ES-I3 (cell line): ENCODE results near the gene ABHD1.
A peak's percentile ranks its signal among the peaks of the same experiment; 100 is the strongest.

Source experiments
- H3K36me3 ChIP-seq: 2 replicates; pipeline ENCODE4 v1.6.1; 2013; ENCODE audit warnings: mild to moderate bottlenecking, low read length, control low read depth, moderate library complexity; ENCODE audit not compliant: insufficient read depth
- H3K4me1 ChIP-seq: 2 replicates; pipeline ENCODE4 v1.6.1; 2013; ENCODE audit warnings: mild to moderate bottlenecking, control low read depth, low read length; ENCODE audit not compliant: insufficient read depth
- H3K9ac ChIP-seq: 2 replicates; pipeline ENCODE4 v1.6.1; 2013; ENCODE audit warnings: low read depth, mild to moderate bottlenecking, low read length, moderate library complexity
- H3K9me3 ChIP-seq: 2 replicates; pipeline ENCODE4 v1.6.1; 2013; ENCODE audit warnings: mild to moderate bottlenecking, low read length, moderate library complexity; ENCODE audit not compliant: control insufficient read depth, insufficient read depth

The ABHD1 gene

DNA sequence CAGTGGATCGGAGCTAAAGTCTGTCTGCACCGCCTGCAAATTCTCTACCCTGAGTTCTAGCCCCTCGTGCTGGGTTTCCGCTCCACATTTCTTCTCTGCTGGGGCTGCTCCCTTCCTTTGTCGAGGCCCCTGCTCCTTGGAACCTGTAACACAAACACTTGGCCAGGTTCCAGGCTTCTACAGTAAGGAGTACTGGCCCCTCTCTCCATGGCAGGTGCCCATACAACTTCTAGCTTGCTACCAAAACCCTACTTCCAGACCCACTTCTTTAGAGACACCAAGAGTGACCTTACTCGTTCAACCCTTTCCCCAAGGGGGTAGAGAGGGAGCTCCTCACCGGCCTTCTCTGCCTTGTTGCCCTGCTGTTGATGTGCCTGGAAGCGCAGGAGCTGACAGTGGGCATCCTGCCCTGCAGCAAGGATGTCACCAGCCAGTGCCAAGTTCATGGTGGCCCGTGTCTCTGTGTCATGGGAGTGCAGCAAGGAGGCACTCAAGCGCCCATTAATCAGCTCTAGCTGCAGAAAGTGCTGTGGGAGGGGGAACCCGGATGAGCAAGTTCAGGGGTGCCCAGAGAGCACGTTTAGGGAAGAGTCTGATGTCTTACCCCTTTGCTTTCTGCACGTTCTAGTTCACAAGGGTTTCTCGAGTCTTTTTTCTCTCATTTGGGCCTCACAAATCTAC lies 9.7 kb downstream of the ABHD1 start:
- peaks cover 6% of the 10 kb centered on the region; the same call in 1 of the 2 replicates for H3K4me1 ChIP-seq
- H3K9me3 ChIP-seq, result no peaks in the 10 kb centered on the region
- H3K36me3 ChIP-seq, result peaks cover 8% of the 10 kb centered on the region
- H3K9ac ChIP-seq, result peak overlapping the region; percentile 96

DNA sequence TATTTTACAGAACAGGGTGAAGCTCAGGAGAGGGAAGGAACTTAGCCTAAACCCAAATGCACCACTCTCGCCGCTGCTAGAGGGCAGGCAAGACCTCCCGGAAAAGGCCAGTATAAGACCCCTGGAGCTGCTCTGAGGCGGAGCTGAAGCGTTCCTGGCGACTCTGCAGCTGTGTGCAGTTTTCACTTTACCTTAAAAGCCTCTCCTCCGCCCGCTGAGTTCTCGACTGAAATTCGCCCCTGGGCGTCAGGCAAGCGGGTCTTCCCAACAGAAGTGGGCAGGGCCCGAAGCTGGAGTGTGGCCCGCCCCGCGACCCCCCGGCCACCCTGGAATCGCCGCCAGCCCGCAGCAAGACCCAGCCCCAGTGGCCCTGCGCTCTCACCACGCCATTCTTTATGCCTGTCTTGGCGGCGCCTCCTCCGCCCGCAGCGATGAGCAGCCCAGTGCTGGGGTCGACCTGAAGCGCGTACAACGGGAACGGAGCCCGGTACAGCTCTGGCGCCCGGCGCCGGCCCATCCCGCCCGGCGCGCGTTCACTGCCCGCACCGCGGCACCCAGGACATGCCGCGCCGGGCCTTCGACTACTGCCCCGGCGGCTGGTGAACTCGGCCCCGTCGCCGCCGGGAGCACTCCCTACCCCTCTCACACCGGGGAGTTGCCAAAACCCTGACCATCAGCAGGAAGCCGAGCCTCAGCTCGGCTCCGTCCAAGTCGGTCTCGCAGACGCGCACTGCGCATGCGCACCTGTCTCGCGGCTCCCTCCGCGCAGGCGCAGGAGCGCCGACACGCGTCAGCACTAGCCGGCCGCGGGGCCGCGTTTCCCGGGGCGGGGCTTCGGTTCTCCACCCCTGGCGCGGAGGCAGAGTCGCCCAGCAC lies 10.5 kb downstream of the ABHD1 start, which contains the start of gene PREB:
PREB (minus strand) TSS at position 732 of the 876 bp plus-strand sequence; CDS start at position 517, 215 bp downstream.
- H3K9ac ChIP-seq, result peak within 1 kb of the TSS; percentile 96
- H3K9me3 ChIP-seq, result no peaks in the 10 kb centered on the region
- peaks cover 8% of the 10 kb centered on the region for H3K36me3 ChIP-seq
- H3K4me1 ChIP-seq, result peaks cover 6% of the 10 kb centered on the region; the same call in 1 of the 2 replicates

DNA sequence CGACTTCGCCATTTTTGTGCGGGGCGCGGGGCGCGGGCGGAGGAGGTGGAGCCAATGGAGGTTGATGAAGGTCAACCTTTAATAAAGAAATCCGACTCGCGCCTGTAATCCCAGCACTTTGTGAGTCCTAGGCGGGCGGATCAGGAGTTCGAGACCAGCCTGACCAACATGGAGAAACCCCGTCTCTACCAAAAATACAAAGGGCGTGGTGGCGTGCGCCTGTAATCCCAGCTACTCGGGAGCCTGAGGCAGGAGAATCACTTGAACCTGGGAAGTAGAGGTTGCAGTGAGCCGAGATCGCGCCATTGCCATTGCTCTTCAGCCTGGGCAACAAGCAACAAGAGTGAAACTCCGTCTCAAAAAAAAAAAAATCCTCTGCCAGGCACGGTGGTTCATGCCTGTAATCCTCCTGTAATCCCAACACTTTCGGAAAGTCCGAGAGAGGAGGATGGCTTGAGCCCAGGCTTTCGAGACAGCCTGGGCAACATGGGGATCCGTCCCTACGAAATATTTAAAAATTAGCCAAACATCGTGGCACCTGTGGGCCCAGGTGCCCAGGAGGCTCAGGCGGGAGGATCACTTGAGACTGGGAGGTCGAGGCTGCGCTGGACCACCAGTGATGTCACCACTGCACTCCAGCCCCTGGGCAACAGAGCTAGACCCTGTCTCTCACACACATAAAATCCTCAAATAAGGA lies 11.3 kb downstream of the ABHD1 start:
- Histone ChIP-seq H3K4me1 (peaks cover 6% of the 10 kb centered on the region; the same call in 1 of the 2 replicates), H3K9me3 (no peaks in the 10 kb centered on the region), H3K36me3 (peaks cover 8% of the 10 kb centered on the region), H3K9ac (peak overlapping the region; percentile 96; the same call in 1 of the 2 replicates)

DNA sequence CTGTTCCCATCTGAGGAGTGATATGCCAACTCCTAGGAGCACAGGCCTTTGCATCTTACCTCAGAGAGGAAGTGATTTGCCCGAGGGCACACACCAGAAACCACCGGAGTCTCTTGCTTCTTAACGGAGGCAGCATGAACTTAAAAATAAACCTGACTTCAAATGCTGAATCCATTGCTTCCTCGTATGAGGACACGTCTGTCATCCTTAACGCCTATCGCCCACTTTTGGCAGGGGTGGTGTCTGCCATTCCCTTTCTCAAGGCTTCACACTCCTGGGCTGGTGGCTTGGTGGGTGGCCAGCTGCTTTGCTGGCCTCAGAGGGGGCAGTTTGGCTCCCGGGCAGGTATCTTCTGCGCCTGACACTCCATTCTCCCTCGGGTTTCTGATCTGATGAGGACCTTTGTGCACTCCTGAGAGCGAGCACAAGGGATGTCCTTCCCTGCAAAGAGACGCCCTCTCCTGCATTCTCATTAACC lies 11.9 kb downstream of the ABHD1 start:
- H3K9ac ChIP-seq, result no peak overlapping the region
- H3K4me1 ChIP-seq, result peaks cover 6% of the 10 kb centered on the region; the same call in 1 of the 2 replicates
- H3K36me3 ChIP-seq, result peaks cover 8% of the 10 kb centered on the region
- H3K9me3 ChIP-seq, result no peaks in the 10 kb centered on the region

DNA sequence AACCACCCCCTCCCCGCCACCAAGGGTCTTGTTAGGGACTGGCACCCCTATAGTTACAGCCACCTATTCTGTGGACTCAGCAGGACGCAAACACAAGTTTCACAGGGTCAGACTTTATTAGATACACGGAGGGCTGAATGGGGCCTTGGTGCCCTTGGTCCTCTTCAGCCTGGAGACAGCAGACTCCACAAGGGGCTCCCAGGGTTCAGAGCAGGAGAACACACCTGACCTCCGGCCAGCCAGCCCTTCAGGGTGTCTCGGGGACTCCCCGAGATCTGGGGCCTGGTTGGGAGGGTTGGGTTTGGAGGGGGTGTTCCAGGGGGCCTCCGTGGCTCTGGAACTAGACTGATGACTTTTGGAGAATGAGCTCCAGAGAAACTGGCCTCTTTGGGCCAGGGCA lies 13.1 kb downstream of the ABHD1 start:
- peaks cover 6% of the 10 kb centered on the region; the same call in 1 of the 2 replicates for H3K4me1 ChIP-seq
- no peaks in the 10 kb centered on the region for H3K9me3 ChIP-seq
- H3K9ac ChIP-seq, result no peak overlapping the region
- peaks cover 7% of the 10 kb centered on the region for H3K36me3 ChIP-seq

DNA sequence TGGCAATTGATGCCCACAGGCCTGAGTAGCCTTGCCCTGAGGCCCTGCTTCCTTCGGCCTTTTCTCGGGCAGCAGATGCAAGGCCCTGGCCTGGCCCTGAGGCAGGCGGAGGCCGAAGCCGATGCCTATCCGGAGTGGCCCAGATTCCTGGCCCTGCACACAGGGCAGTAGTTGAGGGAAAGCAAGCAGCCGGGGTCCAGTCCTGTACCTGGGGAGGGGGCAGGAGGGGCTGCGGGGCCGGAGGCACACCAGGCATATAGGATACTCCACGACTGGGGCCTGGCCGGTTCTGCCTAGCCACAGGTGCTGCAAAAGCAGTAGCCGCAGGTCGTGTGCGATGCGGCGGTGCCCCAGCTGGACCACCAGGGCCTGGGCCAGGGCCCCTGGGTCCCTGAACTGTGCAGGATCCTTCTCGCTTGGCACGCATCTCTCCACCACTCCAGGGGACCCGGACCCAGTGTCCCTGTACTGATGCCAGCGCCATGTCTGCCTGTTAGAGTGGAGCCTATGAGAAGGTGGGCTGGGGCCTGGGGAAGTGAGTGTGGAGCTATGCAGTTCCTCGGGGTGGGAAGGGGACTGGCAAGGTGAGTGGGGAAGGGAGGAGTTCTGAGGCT lies 13.8 kb downstream of the ABHD1 start:
- Histone ChIP-seq H3K36me3 (peaks cover 2% of the 10 kb centered on the region), H3K4me1 (peaks cover 6% of the 10 kb centered on the region; the same call in 1 of the 2 replicates), H3K9ac (no peak overlapping the region), H3K9me3 (no peaks in the 10 kb centered on the region)

DNA sequence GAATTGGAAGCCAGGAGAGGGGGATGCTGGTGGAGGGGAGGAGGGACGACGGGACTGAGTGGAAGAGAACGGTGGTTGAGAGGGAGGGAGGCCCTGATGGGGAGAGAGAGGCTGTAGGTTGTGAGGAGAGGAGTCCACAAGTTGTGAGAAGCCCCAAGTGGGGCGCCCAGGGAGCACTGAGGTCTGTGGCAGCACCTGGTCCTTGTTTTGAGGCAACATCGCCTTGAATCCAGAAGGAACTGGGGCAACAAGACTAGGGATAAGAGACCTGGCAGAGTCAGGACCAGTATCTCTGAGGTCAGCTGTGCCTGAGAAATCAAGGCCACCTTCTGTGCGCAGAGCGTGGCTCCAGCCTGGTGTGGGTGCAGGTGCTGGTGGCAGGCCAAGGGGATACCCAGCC lies 14.5 kb downstream of the ABHD1 start:
- Histone ChIP-seq H3K4me1 (peaks cover 6% of the 10 kb centered on the region; the same call in 1 of the 2 replicates), H3K9ac (no peak overlapping the region), H3K36me3 (no peaks in the 10 kb centered on the region), H3K9me3 (no peaks in the 10 kb centered on the region)

DNA sequence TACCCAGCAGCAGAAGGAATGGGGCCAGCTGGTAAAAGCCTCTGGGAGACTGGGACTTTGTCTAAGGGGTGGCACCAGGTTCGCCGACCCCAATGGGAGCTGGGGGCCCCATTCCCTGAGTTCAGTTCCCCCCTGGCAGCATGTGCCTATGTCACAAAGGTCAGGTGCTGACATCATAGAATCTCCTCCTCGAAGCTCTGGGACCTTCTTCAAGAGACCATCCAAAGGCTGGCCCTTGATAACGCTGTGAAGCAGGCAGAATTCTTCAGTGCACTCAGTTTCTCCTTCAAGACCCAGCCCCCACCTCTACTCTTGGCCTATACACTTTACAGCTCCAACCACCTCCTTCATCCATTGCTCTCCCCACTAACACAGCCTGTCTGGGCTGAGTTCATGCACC lies 15.7 kb downstream of the ABHD1 start, which contains the start of gene PRR30:
PRR30 (minus strand) TSS at position 101 of the 400 bp plus-strand sequence. CDS start 1,081 bp downstream, outside the sequence.
- Histone ChIP-seq H3K4me1 (no peaks in the 10 kb centered on the region), H3K9ac (no peak within 1 kb of the TSS), H3K9me3 (no peaks in the 10 kb centered on the region), H3K36me3 (no peaks in the 10 kb centered on the region)

DNA sequence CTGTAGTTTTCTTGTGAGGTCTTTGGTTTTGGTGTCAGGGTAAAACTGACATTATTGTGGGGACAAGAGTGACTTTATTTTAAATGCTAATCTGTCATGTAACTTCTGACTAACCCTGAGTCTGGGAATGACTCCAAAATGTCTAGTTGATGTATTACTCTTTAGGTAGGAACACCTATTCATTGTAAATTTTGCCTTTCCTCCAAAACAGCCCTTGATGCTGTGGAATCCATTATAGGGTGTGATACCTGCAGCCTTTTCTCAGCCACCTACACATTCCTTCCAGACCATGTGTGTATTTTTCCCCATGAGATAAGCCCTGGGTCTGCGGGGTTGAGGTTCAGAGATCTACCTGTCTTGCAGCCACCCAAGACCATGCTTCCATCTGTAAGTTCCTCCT lies 19.7 kb downstream of the ABHD1 start:
- Histone ChIP-seq H3K36me3 (no peaks in the 10 kb centered on the region), H3K9ac (no peak overlapping the region), H3K9me3 (no peaks in the 10 kb centered on the region), H3K4me1 (no peaks in the 10 kb centered on the region)

DNA sequence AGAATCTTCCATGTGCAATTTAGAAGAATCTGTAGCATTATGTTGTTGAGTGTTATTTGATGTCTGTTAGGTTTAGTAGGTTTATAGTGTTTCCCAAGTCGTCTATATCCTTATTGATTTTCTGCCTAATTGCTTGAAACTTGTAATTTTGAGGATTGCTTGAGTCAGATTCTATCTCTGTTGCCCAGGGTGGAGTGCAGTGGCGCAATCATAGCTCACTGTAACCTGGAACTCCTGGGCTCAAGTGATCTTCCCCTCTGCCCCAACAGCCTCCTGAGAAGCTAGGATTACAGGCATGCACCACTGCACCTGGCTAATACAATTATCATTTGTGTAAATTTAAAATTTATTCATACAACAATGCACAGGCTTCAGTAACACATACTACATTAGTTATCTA lies 22.1 kb downstream of the ABHD1 start:
- Histone ChIP-seq H3K9me3 (no peaks in the 10 kb centered on the region), H3K4me1 (no peaks in the 10 kb centered on the region), H3K36me3 (no peaks in the 10 kb centered on the region), H3K9ac (no peak overlapping the region)

DNA sequence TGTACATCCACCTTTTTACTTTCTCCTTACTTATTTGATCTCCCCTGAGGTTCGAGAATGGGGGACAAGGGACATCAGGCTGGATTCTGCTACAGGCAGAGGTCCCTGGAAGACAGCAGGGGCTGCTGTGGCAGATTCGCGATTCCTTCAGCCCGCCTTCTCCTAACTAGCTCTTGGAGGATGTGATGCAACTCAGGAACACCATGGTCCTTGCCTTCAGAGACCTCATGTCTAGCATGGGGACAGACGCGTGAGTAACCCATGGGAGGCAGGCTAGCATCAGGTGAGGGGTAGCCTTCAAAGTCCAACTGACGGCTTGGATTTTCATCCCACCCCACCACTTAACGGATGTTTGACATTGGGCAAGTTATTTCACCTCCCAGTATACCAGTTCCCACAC lies 24.3 kb downstream of the ABHD1 start:
- Histone ChIP-seq H3K9me3 (no peaks in the 10 kb centered on the region), H3K4me1 (no peaks in the 10 kb centered on the region), H3K36me3 (no peaks in the 10 kb centered on the region), H3K9ac (no peak overlapping the region)

DNA sequence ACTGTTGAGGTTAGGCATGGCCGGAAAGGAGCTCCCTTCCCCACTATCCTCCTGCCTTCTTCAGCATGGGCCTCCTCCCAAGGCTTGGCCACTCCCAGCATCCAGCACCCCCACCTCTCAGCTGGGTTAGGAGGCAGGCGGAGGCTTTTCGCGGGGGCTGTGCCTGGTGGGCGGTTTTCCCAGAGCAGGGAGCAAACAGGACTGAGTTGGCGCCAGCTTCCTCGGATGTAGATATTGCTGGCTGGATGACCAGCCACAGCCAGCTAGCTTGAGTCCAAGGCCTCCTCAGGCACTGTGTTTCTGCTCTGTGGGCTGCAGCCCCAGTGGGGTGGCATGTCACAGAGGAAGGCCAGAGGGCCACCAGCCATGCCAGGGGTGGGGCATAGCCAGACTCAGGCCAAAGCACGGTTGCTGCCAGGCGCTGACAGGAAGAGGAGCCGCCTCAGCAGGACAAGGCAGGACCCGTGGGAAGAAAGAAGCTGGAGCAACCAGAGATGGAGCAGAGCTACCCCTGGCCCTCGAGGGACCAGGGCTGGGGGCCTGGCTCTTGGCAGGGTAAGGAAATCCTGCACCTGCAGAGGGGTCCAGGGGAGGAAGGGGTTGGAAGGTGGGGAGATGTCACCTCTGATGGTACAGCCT lies 25.3 kb downstream of the ABHD1 start, which contains the start of gene TCF23:
TCF23 (plus strand) TSS at position 204 of the 639 bp plus-strand sequence; CDS start at position 334, 130 bp downstream.
- no peaks in the 10 kb centered on the region for H3K36me3 ChIP-seq
- no peaks in the 10 kb centered on the region for H3K9me3 ChIP-seq
- no peak within 1 kb of the TSS for H3K9ac ChIP-seq
- no peaks in the 10 kb centered on the region for H3K4me1 ChIP-seq
